ENCODE data around the gene KRTAP10-2.
"Not testable (repeated sequence)": the region's sequence is repeated elsewhere in the genome, so short reads cannot be mapped to it uniquely, and the experiment has no call there.

KRTAP10-2 gene

GRCh38 chr21:44551340-44551961 is at the start of gene KRTAP10-2:
Gene KRTAP10-2 (minus strand): TSS chr21:44551505. CDS start chr21:44551458, 47 bp downstream.
- in situ Hi-C loops (cut with MboI; ENCODE audit: low sequenced_read_pairs): no loop called here

- in situ Hi-C loops (cut with MboI; ENCODE audit: low sequenced_read_pairs): not testable (repeated sequence)
Observed at GRCh38 chr21:44601091-44601490, 49.8 kb upstream of the KRTAP10-2 start.

GRCh38 chr21:44600118-44600978 is 49.0 kb upstream of the KRTAP10-2 start, which contains the start of gene KRTAP10-7:
Gene KRTAP10-7 (plus strand): TSS chr21:44600597. CDS start chr21:44600622, 25 bp downstream.
- in situ Hi-C loops (cut with MboI; ENCODE audit: low sequenced_read_pairs): not testable (repeated sequence)

- in situ Hi-C loops (cut with MboI; ENCODE audit: low sequenced_read_pairs): no loop called here
Observed at GRCh38 chr21:44599264-44600029, 48.1 kb upstream of the KRTAP10-2 start.

- in situ Hi-C loops (cut with MboI; ENCODE audit: low sequenced_read_pairs): no loop called here
Observed at GRCh38 chr21:44598061-44598460, 46.8 kb upstream of the KRTAP10-2 start.

- in situ Hi-C loops (cut with MboI; ENCODE audit: low sequenced_read_pairs): no loop called here
Observed at GRCh38 chr21:44596068-44596725, 44.9 kb upstream of the KRTAP10-2 start.

- in situ Hi-C loops (cut with MboI; ENCODE audit: low sequenced_read_pairs): no loop called here
Observed at GRCh38 chr21:44595524-44595923, 44.2 kb upstream of the KRTAP10-2 start.

GRCh38 chr21:44594406-44594916 is 43.2 kb upstream of the KRTAP10-2 start:
- in situ Hi-C loops (cut with MboI; ENCODE audit: low sequenced_read_pairs): no loop called here

- in situ Hi-C loops (cut with MboI; ENCODE audit: low sequenced_read_pairs): no loop called here
Observed at GRCh38 chr21:44593598-44594405, 42.5 kb upstream of the KRTAP10-2 start.

GRCh38 chr21:44592446-44593311 is 41.4 kb upstream of the KRTAP10-2 start, which contains the start of gene KRTAP10-6:
Gene KRTAP10-6 (minus strand): TSS chr21:44592505. CDS start chr21:44592484, 21 bp downstream.
- in situ Hi-C loops (cut with MboI; ENCODE audit: low sequenced_read_pairs): no loop called here

- in situ Hi-C loops (cut with MboI; ENCODE audit: low sequenced_read_pairs): not testable (repeated sequence)
Observed at GRCh38 chr21:44591801-44592130, 40.5 kb upstream of the KRTAP10-2 start.

- in situ Hi-C loops (cut with MboI; ENCODE audit: low sequenced_read_pairs): not testable (repeated sequence)
Observed at GRCh38 chr21:44590897-44591800, 39.8 kb upstream of the KRTAP10-2 start.

- in situ Hi-C loops (cut with MboI; ENCODE audit: low sequenced_read_pairs): no loop called here
Observed at GRCh38 chr21:44590311-44590721, 39.0 kb upstream of the KRTAP10-2 start.

GRCh38 chr21:44589586-44590305 is 38.4 kb upstream of the KRTAP10-2 start:
- in situ Hi-C loops (cut with MboI; ENCODE audit: low sequenced_read_pairs): no loop called here

GRCh38 chr21:44589094-44589493 is 37.8 kb upstream of the KRTAP10-2 start:
- in situ Hi-C loops (cut with MboI; ENCODE audit: low sequenced_read_pairs): no loop called here

- in situ Hi-C loops (cut with MboI; ENCODE audit: low sequenced_read_pairs): no loop called here
Observed at GRCh38 chr21:44585892-44586291, 34.6 kb upstream of the KRTAP10-2 start.

- in situ Hi-C loops (cut with MboI; ENCODE audit: low sequenced_read_pairs): no loop called here
Observed at GRCh38 chr21:44583800-44584147, 32.5 kb upstream of the KRTAP10-2 start.
